Body of pancreas (tissue), 4 donors: ENCODE results near the gene ABCC12. TPM values are rescaled to one million over a fixed set of nuclear protein-coding genes. Genes with fewer than 3 reads are reported as not detected.

Experiments used
- ATAC-seq: fragments of 150-250 bp; one replicate; pipeline ENCODE4 v1.9.1; 2016
- DNase-seq, 4 donors: peaks; one replicate each; pipeline ENCODE4 v3.0.0-alpha.2; 2019
- H3K27ac ChIP-seq, 4 donors: fragments of 200-600 bp; sonication (generic); 1 replicate in 3 of 4; 2 replicates in 1 of 4; pipeline versions ENCODE4 v1.5.1 to v1.6.1; 2016 to 2019; ENCODE audit warnings: mild to moderate bottlenecking in 1 of 4, mixed read lengths in 1 of 4, moderate library complexity in 1 of 4
- H3K27me3 ChIP-seq, 2 donors: fragments of 200-600 bp; sonication (generic); one replicate each; pipeline ENCODE4 v1.6.0; 2016; ENCODE audit warnings: mild to moderate bottlenecking in 1 of 2
- H3K36me3 ChIP-seq, 2 donors: fragments of 200-600 bp; sonication (generic); replicated peaks in 1 of 2; 2 replicates each; pipeline ENCODE4 v1.5.1; 2016; ENCODE audit warnings: low read depth in 2 of 2; ENCODE audit not compliant: insufficient read depth in 1 of 2
- H3K4me1 ChIP-seq: fragments of 200-600 bp; sonication (generic); one replicate; pipeline ENCODE4 v1.6.0; 2016
- H3K4me3 ChIP-seq, 2 donors: fragments of 200-600 bp; sonication (generic); 1 replicate in 1 of 2; 2 replicates in 1 of 2; pipeline ENCODE4 v1.5.1; 2016 to 2019
- H3K9me3 ChIP-seq, 3 donors: fragments of 200-600 bp; sonication (generic); 1 replicate in 2 of 3; 2 replicates in 1 of 3; pipeline ENCODE4 v1.5.1; 2016
- POLR2A ChIP-seq, 3 donors: fragments of 450-650 bp; IDR thresholded peaks; one replicate each; pipeline ENCODE4 v1.6.1; 2016; ENCODE audit warnings: antibody characterized with exemption in 3 of 3, mild to moderate bottlenecking in 2 of 3
- WGBS, 2 donors: methylation state at CpG; one replicate each; pipeline ENCODE4 v1.1.5; 2017; 5-methylcytosine and 5-hydroxymethylcytosine counted together
- intact Hi-C: fragments of 100-400 bp; cut with DNase I; formaldehyde crosslinking; loops from one replicate; pipeline ENCODE4 v1.15.1; 2023
- total RNA-seq, 2 donors: library from RNA; depleted of rRNA; stranded (reverse); fragments of >200 nt; gene quantifications; one replicate each; pipeline ENCODE4 v1.1.0, GENCODE V29; 2016
- TF ChIP-seq, protein P1 (sequence below), 7 experiments: fragments of 450-650 bp in 4 of 7; fragments of 200-600 bp in 3 of 7; sonication (generic) in 3 of 7; IDR thresholded peaks; one replicate each; pipeline ENCODE4 v1.5.1; 2016 to 2019; ENCODE audit warnings: antibody characterized with exemption in 7 of 7

ABCC12 gene
- total RNA-seq, 2 donors from 2014 or later = not detected

GRCh38 chr16:48153774-48154173 lies 2.0 kb downstream of the ABCC12 start:
- H3K27ac ChIP-seq = no peak overlapping the region
- no peaks in the 10 kb centered on the region for H3K9me3 ChIP-seq
- TF ChIP-seq, protein P1, sequence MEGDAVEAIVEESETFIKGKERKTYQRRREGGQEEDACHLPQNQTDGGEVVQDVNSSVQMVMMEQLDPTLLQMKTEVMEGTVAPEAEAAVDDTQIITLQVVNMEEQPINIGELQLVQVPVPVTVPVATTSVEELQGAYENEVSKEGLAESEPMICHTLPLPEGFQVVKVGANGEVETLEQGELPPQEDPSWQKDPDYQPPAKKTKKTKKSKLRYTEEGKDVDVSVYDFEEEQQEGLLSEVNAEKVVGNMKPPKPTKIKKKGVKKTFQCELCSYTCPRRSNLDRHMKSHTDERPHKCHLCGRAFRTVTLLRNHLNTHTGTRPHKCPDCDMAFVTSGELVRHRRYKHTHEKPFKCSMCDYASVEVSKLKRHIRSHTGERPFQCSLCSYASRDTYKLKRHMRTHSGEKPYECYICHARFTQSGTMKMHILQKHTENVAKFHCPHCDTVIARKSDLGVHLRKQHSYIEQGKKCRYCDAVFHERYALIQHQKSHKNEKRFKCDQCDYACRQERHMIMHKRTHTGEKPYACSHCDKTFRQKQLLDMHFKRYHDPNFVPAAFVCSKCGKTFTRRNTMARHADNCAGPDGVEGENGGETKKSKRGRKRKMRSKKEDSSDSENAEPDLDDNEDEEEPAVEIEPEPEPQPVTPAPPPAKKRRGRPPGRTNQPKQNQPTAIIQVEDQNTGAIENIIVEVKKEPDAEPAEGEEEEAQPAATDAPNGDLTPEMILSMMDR (IDR thresholded peaks at IDR 0.05) = no peak
- no peak for TF ChIP-seq POLR2A (IDR thresholded peaks at IDR 0.05)
- H3K36me3 ChIP-seq = no peaks in the 10 kb centered on the region
- no peak overlapping the region for H3K4me3 ChIP-seq
- intact Hi-C loops = no loop called here
- DNase-seq (no peak), ATAC-seq (no peak)
- no peaks in the 10 kb centered on the region for H3K4me1 ChIP-seq
- 79 to 94% methylated on average over 5 of the region's 5 CpGs for WGBS, 2 donors
- no peaks in the 10 kb centered on the region for H3K27me3 ChIP-seq

GRCh38 chr16:48152226-48152625 lies 3.6 kb downstream of the ABCC12 start:
- TF ChIP-seq, protein P1 (IDR thresholded peaks at IDR 0.05) = no peak
- TF ChIP-seq POLR2A (IDR thresholded peaks at IDR 0.05) = no peak
- Histone ChIP-seq H3K9me3 (no peaks in the 10 kb centered on the region), H3K4me1 (no peaks in the 10 kb centered on the region), H3K27ac (no peak overlapping the region), H3K27me3 (no peaks in the 10 kb centered on the region), H3K4me3 (no peak overlapping the region), H3K36me3 (no peaks in the 10 kb centered on the region)
- DNase-seq (no peak), ATAC-seq (no peak)
- 95 to 96% methylated on average over 7 to 9 of the region's 9 CpGs for WGBS, 2 donors
- intact Hi-C loops = no loop called here

DNA sequence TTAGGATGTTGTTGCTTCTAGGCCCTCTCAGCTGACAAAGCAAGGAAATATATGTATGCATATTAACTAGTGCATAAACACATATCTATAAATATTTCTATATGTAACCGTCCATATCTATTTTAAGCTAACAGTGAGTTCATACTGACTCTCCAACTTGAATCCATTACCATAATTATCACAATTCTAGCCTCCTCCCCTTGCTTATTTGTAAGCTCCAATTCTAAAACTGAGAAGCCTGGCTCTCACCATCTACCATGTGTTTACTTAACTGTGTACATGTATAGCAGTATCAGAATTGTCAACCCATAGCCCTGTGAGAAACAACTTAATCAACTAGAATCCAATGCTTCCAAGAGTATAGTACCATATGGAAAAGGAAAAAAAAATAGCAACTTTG lies 5.1 kb downstream of the ABCC12 start:
- intact Hi-C loops = no loop called here
- no peak for TF ChIP-seq POLR2A (IDR thresholded peaks at IDR 0.05)
- TF ChIP-seq, protein P1 (IDR thresholded peaks at IDR 0.05) = no peak
- Histone ChIP-seq H3K9me3 (no peaks in the 10 kb centered on the region), H3K4me3 (no peak overlapping the region), H3K27me3 (no peaks in the 10 kb centered on the region), H3K27ac (no peak overlapping the region), H3K4me1 (no peaks in the 10 kb centered on the region), H3K36me3 (no peaks in the 10 kb centered on the region)
- 43 to 52% methylated on average over 1 of the region's 1 CpG for WGBS, 2 donors
- DNase-seq (no peak), ATAC-seq (no peak)

GRCh38 chr16:48146710-48147109 lies 9.1 kb downstream of the ABCC12 start:
- 93 to 100% methylated on average over 4 of the region's 4 CpGs for WGBS, 2 donors

GRCh38 chr16:48146131-48146530 lies 9.7 kb downstream of the ABCC12 start:
- 74 to 83% methylated on average over 6 to 7 of the region's 7 CpGs for WGBS, 2 donors
- TF ChIP-seq, protein P1 (IDR thresholded peaks at IDR 0.05) = no peak
- Histone ChIP-seq H3K4me1 (no peaks in the 10 kb centered on the region), H3K27me3 (no peaks in the 10 kb centered on the region), H3K4me3 (no peak overlapping the region), H3K36me3 (no peaks in the 10 kb centered on the region), H3K9me3 (no peaks in the 10 kb centered on the region), H3K27ac (no peak overlapping the region)
- DNase-seq = no peak
- no peak for ATAC-seq
- intact Hi-C loops = no loop called here

More at GRCh38 chr16:48146710-48147109, 9.1 kb downstream of the ABCC12 start:
- no peak for DNase-seq
- TF ChIP-seq POLR2A (IDR thresholded peaks at IDR 0.05) = no peak
- TF ChIP-seq, protein P1 (IDR thresholded peaks at IDR 0.05) = no peak
- Histone ChIP-seq H3K4me3 (no peak overlapping the region), H3K36me3 (no peaks in the 10 kb centered on the region), H3K27me3 (no peaks in the 10 kb centered on the region), H3K9me3 (no peaks in the 10 kb centered on the region), H3K4me1 (no peaks in the 10 kb centered on the region), H3K27ac (no peak overlapping the region)
- intact Hi-C loops = no loop called here
- no peak for ATAC-seq
